Lower lobe of right lung (tissue), 2 donors: ENCODE measurements around the gene FUS. TPM values are rescaled to one million over a fixed set of nuclear protein-coding genes. Genes with fewer than 3 reads are reported as not detected.
"Not testable (repeated sequence)": the region's sequence is repeated elsewhere in the genome, so short reads cannot be mapped to it uniquely, and the experiment has no call there.

ENCODE experiments used
- ATAC-seq, 2 donors: fragments of 200-7000 bp; cut with Tn5 transposase; one replicate each; pipeline ENCODE4 v1.9.1; 2020 to 2022; ENCODE audit warnings: mild to moderate bottlenecking in 2 of 2, moderate library complexity in 2 of 2
- DNase-seq: peaks from one replicate; pipeline ENCODE4 v3.0.0-alpha.2; 2020
- H3K27ac ChIP-seq: fragments of 200-600 bp; one replicate; pipeline ENCODE4 v1.8.0; 2022
- H3K27me3 ChIP-seq: fragments of 200-600 bp; one replicate; pipeline ENCODE4 v1.8.0; 2022; ENCODE audit warnings: low read depth
- H3K36me3 ChIP-seq: fragments of 200-600 bp; one replicate; pipeline ENCODE4 v1.8.0; 2022; ENCODE audit warnings: mild to moderate bottlenecking
- H3K4me1 ChIP-seq: fragments of 200-600 bp; one replicate; pipeline ENCODE4 v1.8.0; 2022
- H3K4me3 ChIP-seq: fragments of 200-600 bp; one replicate; pipeline ENCODE4 v1.8.0; 2022; ENCODE audit warnings: mild to moderate bottlenecking
- H3K9me3 ChIP-seq: fragments of 200-600 bp; one replicate; pipeline ENCODE4 v1.8.0; 2022
- intact Hi-C: fragments of 100-400 bp; cut with DNase I; formaldehyde crosslinking; loops from one replicate; pipeline ENCODE4 v1.11.0; 2022
- total RNA-seq: library from RNA; stranded (reverse); fragmentation: NEBNext Ultra II Directional; extraction: Animal tissue kit (Norgen Biotek cat#: 25700); gene quantifications from one replicate; pipeline ENCODE4 v1.2.1, GENCODE V29; 2021
- TF ChIP-seq, protein P1 (sequence below): fragments of 200-600 bp; IDR thresholded peaks from one replicate; pipeline ENCODE4 v1.8.0; 2022; ENCODE audit warnings: antibody characterized with exemption, mild to moderate bottlenecking
- donor health status: DM: no; HTN: yes; CAD: no; lungs with severe emphysema.

Gene FUS
- total RNA-seq, 1 donor from 2014 or later, result 179 TPM

DNA sequence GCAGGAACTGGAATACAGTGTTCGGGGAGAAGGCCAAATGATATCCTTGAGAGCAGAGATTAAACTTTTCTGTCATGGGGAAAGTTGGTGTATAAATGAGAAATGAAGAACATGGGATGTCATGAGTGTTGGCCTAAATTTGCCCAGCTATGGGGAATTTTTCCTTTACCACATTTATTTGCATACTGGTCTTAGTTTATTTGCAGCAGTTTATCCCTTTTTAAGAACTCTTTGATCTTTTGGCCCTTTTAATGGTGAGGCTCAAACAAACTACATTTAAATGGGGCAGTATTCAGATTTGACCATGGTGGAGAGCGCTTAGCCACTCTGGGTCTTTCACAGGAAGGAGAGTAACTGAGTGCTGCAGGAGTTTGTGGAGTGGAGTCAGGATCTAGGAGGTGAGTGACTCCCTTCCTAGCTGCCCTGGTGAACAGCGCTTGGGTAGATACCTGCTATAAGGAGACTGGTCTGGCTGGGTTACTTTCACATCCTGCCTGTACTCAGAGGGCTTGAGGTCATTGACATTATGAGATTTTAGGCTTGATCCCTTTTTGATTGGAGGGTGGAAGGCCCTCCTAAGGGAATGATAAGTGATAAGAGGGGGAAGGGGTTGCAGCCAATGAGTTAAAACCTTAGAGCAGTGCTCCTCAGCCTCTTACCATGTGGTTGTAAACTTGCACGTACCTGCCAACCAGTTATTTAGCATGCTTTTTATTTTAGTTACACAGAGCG, 11.9 kb downstream of the FUS start:
- ATAC-seq (no peak), DNase-seq (no peak)
- TF ChIP-seq, protein P1, sequence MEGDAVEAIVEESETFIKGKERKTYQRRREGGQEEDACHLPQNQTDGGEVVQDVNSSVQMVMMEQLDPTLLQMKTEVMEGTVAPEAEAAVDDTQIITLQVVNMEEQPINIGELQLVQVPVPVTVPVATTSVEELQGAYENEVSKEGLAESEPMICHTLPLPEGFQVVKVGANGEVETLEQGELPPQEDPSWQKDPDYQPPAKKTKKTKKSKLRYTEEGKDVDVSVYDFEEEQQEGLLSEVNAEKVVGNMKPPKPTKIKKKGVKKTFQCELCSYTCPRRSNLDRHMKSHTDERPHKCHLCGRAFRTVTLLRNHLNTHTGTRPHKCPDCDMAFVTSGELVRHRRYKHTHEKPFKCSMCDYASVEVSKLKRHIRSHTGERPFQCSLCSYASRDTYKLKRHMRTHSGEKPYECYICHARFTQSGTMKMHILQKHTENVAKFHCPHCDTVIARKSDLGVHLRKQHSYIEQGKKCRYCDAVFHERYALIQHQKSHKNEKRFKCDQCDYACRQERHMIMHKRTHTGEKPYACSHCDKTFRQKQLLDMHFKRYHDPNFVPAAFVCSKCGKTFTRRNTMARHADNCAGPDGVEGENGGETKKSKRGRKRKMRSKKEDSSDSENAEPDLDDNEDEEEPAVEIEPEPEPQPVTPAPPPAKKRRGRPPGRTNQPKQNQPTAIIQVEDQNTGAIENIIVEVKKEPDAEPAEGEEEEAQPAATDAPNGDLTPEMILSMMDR, result no peak
- Histone ChIP-seq H3K27me3 (no peaks in the 10 kb centered on the region), H3K27ac (no peak overlapping the region), H3K4me3 (no peak overlapping the region), H3K36me3 (peaks cover 100% of the 10 kb centered on the region), H3K4me1 (peaks cover under 1% of the 10 kb centered on the region), H3K9me3 (no peaks in the 10 kb centered on the region)
- intact Hi-C loops, result no loop called here

DNA sequence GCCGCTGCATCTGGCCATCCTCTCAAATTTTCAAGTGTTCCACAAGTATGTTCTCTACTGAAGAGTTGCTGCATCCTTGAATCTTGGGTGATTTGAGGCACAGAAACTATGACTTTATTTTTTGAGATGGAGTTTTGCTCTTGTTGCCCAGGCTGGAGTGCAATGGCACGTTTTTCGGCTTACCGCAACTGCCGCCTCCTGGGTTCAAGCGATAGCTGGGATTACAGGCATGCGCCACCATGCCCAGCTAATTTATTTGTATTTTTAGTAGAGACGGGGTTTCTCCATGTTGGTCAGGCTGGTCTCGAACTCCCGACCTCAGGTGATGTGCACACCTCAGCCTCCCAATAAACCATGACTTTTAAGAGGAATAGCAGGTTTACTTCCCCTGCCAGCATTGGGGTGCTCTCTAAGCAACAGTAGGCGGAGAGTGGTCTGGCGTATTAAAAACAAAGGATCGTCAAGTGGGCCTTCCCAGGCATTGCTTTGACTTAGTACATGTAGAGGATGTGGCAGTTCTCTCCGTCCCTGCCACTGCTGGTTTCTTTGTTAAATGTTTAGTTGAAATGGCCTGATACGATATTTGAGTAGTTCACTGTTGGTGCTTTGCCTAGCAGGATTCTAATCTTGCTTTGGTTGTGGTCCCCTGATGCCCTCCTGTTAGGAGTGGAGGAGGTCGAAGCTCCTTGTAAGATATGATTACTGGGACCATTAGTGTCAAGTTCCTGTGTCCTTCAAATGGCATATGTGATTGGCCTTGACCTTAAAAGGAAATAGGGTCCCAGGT, 13.1 kb downstream of the FUS start:
- intact Hi-C loops, result no loop called here

DNA sequence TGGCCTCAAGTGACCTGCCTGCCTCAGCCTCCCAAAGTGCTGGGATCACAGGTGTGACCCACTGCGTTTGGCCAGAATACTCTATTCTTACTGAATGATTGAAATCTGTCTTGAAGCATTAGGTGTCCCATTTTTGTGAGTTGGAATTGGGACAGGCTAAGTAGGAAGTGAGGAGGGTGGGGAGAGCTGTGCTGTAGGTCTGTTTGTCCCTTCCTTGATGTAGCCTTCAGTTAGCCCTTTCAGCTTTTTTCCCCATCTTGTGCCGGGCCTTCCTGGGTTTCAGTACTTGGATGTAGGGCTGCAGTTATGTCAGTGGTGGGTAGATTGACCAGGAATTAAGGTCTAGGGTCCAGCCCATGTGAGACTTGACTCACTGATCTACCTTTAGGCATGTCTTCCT, 13.9 kb downstream of the FUS start:
- Histone ChIP-seq H3K4me3 (no peak overlapping the region), H3K36me3 (peaks cover 97% of the 10 kb centered on the region), H3K4me1 (no peaks in the 10 kb centered on the region), H3K27ac (no peak overlapping the region), H3K9me3 (no peaks in the 10 kb centered on the region), H3K27me3 (no peaks in the 10 kb centered on the region)
- ATAC-seq (no peak), DNase-seq (no peak)
- TF ChIP-seq, protein P1, result no peak
- intact Hi-C loops, result no loop called here

More for the DNA sequence above, 13.1 kb downstream of the FUS start:
- no peaks in the 10 kb centered on the region for H3K27me3 ChIP-seq
- no peak overlapping the region for H3K27ac ChIP-seq
- no peak overlapping the region for H3K4me3 ChIP-seq
- peaks cover 98% of the 10 kb centered on the region for H3K36me3 ChIP-seq
- H3K9me3 ChIP-seq, result no peaks in the 10 kb centered on the region
- no peak for ATAC-seq
- TF ChIP-seq, protein P1, result no peak
- H3K4me1 ChIP-seq, result no peaks in the 10 kb centered on the region
- DNase-seq, result no peak

DNA sequence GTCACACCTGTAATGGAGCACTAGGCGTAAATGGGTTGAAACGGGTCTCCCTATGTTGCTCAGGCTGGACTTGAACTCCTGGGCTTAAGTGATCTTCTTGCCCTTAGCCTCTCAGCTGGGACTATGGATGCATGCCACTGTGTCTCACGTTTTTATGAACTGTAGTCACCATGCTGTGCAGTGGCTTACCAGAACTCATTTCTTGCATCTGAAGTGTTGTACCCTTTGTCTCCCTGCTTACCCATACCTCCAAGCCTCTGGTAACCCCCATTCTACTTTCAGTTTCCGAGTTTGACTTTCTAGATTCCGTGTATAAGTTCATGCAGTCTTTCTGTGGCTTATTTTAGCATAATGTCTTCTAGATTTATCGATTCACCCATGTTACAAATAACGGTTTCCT, 15.0 kb downstream of the FUS start:
- Histone ChIP-seq H3K4me3 (no peak overlapping the region), H3K27me3 (no peaks in the 10 kb centered on the region), H3K9me3 (no peaks in the 10 kb centered on the region), H3K4me1 (no peaks in the 10 kb centered on the region), H3K27ac (no peak overlapping the region), H3K36me3 (peaks cover 97% of the 10 kb centered on the region)
- no peak for ATAC-seq
- DNase-seq, result no peak
- intact Hi-C loops, result no loop called here
- TF ChIP-seq, protein P1, result no peak

DNA sequence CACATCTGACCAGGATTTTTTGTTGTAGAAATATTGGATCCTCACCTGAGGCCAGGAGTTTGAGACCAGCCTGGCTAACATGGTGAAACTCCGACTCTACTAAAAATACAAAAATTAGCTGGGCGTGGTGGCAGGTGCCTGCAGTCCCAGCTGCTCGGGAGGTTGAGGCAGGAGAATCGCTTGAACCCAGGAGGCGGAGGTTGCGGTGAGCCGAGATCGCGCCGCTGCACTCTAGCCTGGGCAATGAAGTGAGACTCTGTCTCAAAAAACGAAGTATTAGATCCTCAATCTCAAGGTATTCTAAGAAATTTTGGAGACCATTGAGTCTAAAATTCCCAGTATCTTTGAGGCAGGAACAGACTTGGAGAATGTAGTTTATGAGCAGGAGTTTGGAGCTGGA, 15.9 kb downstream of the FUS start:
- H3K4me3 ChIP-seq, ATAC-seq, intact Hi-C loops: not testable (repeated sequence)

More for the DNA sequence above, 15.9 kb downstream of the FUS start:
- not testable (repeated sequence) for DNase-seq, H3K9me3 ChIP-seq, H3K27ac ChIP-seq, H3K27me3 ChIP-seq, H3K4me1 ChIP-seq
- H3K36me3 ChIP-seq, result peaks cover 94% of the 10 kb centered on the region
